Breast epithelium (tissue), 3 donors: ENCODE results near the gene HNMT.

Experiments used
- CTCF ChIP-seq, 3 donors: fragments of 450-650 bp; IDR thresholded peaks; one replicate each; pipeline ENCODE4 v1.5.1; 2016 to 2017; ENCODE audit warnings: antibody characterized with exemption in 3 of 3, mild to moderate bottlenecking in 3 of 3, moderate library complexity in 3 of 3
- POLR2A ChIP-seq: fragments of 450-650 bp; IDR thresholded peaks from one replicate; pipeline ENCODE4 v1.6.1; 2016; ENCODE audit warnings: antibody characterized with exemption, mild to moderate bottlenecking, moderate library complexity
- POLR2AphosphoS5 ChIP-seq, 3 donors: sonication (generic); formaldehyde crosslinking; IDR thresholded peaks; one replicate each; pipeline ENCODE4 v1.6.1; 2017; ENCODE audit warnings: antibody characterized with exemption in 3 of 3

GRCh38 chr2:138018866-138019688, 54.8 kb downstream of the HNMT start:
- TF ChIP-seq POLR2A = no peak
- TF ChIP-seq CTCF (IDR thresholded peaks at IDR 0.05) = no peak
- no peak for TF ChIP-seq POLR2AphosphoS5 (IDR thresholded peaks at IDR 0.05)
